GM18499 (cell line): ENCODE data around the gene KAT6B.
"Not testable (repeated sequence)": the region's sequence is repeated elsewhere in the genome, so short reads cannot be mapped to it uniquely, and the experiment has no call there.

Experiments
- ATAC-seq: cut with Tn5 transposase; IDR thresholded peaks from one replicate; pipeline ENCODE4 v1.9.1; 2021; ENCODE audit warnings: moderate number of reproducible peaks; ENCODE audit not compliant: insufficient read depth, unreplicated experiment

The KAT6B gene

GRCh38 chr10:74855439-74855838, 29.0 kb downstream of the KAT6B start:
- ATAC-seq = no peak

- no peak for ATAC-seq
Observed at GRCh38 chr10:74856940-74857339, 30.5 kb downstream of the KAT6B start.

DNA sequence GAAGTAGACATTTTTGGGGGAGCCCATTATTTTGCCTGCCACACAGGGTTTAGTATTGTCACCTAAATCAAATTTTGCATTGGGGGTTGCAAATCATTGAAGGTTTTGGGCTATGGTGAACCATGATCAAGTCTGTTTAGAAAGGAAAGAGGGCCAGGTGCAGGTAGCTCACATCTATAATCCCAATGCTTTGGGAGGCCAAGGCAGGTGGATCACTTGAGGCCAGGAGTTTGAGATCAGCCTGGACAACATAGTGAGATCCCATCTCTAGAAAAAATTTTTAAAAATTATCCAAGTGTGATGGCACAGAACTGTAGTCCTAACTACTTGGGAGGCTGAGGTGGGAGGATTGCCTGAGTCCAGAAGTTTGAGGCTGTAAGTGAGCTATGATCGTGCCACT, 31.2 kb downstream of the KAT6B start:
- no peak for ATAC-seq

- ATAC-seq = no peak
Observed at GRCh38 chr10:74859546-74859945, 33.1 kb downstream of the KAT6B start.

- ATAC-seq = no peak
Observed at GRCh38 chr10:74862625-74863024, 36.2 kb downstream of the KAT6B start.

DNA sequence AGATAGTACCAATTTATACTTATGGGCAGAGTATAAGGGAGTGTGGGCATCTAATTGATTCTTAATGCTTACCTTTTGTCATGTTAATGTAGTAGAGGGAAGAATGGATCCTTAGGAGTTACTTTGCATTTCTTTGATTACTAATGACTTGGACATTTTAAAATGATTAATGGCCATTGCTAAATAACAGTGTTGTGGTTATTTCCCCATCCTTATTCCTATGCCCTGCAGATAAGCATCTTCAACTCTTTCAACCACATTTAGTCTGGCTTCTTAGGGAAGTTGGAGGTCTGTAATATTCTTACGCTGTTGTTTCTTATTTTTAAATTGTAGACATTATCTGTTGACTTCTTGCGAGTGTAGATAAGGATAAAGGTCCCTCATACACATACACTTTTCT, 37.2 kb downstream of the KAT6B start:
- ATAC-seq = no peak

- no peak for ATAC-seq
Observed at GRCh38 chr10:74867351-74867750, 41.0 kb downstream of the KAT6B start.

GRCh38 chr10:74868392-74868977, 42.1 kb downstream of the KAT6B start:
- ATAC-seq = no peak

DNA sequence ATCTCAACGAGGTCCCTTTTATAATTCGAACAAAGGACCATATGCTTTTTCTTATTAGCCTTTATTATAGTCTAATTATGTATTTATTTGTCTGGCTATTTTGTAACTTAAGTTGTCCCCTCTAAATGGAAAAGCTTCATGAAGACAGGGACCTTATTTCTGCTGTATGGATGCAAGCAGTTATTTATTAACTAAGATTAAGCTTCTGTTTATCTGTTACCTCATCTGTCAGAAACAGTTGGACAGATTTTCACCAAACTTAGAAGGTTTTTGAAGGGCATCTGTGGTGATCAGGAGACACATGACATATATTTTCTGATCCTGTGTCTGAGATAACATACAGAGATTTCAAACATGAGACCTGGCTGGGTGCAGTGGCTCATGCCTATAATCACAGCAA, 43.2 kb downstream of the KAT6B start:
- no peak for ATAC-seq

GRCh38 chr10:74870191-74870590, 43.8 kb downstream of the KAT6B start:
- ATAC-seq = no peak

DNA sequence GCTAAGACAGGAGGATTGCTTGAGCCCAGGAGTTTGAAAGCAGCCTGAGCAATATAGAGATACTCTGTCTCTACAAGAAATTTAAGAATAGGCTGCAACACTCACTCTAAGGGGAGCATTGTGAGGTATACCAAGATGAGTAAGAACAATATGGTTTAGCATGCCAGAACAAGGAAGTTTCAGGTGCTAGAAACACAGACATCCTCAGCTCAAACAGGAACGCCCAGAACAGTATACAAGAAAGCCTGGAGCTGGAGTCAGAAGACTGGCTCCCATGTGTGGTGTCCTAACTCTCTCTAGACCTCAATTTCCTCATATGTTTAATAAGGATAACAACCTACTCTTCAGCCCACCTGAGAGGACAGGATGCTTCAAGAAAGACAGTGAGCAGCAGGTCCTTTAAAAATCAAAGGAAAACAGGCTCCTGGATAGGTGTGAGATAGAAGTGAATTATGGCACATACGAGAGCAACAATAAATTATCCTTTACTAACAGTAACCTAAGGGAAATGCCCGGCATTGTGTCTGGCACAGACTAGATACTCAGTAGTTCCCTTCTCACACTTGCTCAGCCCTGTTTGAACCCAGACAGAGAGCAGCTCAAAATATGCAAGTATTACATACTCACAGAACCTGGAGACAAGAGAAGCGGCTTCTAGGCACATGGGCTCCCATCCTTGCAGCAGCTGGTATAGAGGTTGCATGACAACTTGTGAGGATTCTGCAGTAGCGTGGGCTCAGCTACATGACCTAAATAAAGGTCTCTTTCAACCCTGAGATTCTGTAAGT, 45.4 kb downstream of the KAT6B start:
- peak; percentile 90 for ATAC-seq

- ATAC-seq = no peak
Observed at GRCh38 chr10:74873803-74874454, 47.5 kb downstream of the KAT6B start.

DNA sequence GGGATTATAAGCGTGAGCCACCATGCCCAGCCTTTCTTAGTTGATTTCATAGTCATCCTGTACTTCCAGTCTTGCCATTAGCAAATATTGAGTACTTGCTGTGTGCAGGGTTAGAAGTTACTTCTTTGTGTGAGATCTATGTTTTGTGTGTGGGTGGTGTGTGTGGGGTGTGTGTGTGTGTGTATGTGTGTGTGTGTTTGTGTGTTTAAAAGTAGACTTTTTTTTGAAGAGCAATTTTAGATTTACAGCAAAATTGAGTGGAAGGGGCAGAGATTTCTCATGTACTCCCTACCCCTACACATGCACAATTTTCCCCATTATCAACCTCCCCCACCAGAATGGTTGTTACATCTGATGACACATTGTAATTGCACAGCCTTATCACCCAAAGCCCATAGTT, 48.2 kb downstream of the KAT6B start:
- ATAC-seq = no peak

- ATAC-seq = no peak
Observed at GRCh38 chr10:74875068-74875467, 48.7 kb downstream of the KAT6B start.

- ATAC-seq = no peak
Observed at GRCh38 chr10:74875966-74876365, 49.6 kb downstream of the KAT6B start.

DNA sequence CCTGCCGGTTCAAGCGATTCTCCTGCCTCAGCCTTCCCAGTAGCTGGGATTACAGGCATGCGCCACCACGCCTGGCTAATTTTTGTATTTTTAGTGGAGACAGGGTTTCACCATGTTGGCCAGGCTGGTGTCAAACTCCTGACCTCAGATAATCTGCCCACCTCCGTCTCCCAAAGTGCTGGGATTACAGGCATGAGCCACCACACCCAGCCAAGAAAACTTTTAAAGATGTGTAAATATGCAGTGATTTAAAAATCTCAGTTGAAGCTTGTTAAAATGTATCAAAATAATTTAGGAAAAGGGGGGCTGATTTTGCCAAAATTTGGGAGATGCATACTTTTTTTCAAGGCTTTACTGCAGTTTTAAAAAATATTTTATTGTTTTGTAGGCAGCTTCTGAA, 50.7 kb downstream of the KAT6B start:
- not testable (repeated sequence) for ATAC-seq

- no peak for ATAC-seq
Observed at GRCh38 chr10:74877898-74878297, 51.5 kb downstream of the KAT6B start.

DNA sequence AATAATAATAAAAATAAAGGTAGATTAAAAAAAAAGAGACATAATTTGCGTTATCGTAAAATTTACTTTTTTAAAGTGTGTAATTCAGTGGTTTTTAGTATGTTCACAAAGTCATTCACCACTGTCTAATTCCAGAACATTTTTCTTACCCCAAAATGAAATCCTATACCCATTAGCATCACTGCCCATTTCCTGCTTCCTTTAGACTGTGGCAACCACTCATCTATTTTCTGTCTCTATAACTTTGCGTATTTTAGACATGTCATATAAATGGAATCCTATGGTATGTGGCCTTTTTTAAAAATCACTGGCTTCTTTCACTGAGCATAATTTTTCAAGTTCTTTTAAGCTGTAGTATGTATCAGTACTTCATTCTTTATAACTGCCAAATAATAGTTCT, 53.6 kb downstream of the KAT6B start:
- no peak for ATAC-seq

GRCh38 chr10:74881253-74881884, 55.0 kb downstream of the KAT6B start:
- no peak for ATAC-seq

DNA sequence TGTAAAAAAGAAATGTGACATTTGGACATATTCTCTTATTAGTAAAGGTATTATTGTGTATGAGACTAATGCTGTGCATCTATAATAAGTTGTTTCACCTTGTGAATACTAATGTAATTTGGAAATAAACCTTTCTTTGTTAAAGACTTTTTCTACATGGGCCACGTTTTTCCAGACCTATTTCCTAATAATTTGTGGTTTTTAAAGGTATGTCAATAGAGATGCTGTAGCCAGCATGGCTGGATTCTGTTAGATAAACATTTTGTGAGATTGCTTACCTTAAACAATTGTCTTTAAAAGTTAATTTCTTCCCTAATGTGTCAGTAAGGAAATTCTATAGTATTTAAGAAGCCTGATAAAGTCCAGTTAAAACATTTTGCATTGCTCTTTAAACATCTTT, 56.0 kb downstream of the KAT6B start:
- no peak for ATAC-seq

GRCh38 chr10:74882831-74883230, 56.4 kb downstream of the KAT6B start:
- ATAC-seq = no peak
